DOHH2 (cell line): ENCODE data around the gene HPCA.

Source experiments
- H3F3A ChIP-seq: fragments of 200-600 bp; sonication (generic), shearing (Covaris generic); 2 replicates; pipeline ENCODE4 v1.6.0; 2016; ENCODE audit warnings: antibody characterized with exemption, mild to moderate bottlenecking; ENCODE audit not compliant: control insufficient read depth, insufficient read depth
- H3K27ac ChIP-seq: fragments of 200-600 bp; sonication (generic); 2 replicates; pipeline ENCODE4 v1.5.1; 2014; ENCODE audit warnings: low read depth, mild to moderate bottlenecking, low read length, moderate library complexity
- H3K27me3 ChIP-seq: fragments of 200-600 bp; sonication (generic); 2 replicates; pipeline ENCODE4 v1.6.1; 2014; ENCODE audit warnings: mild to moderate bottlenecking, low read length, mixed read lengths; ENCODE audit not compliant: control insufficient read depth
- H3K36me3 ChIP-seq: fragments of 200-600 bp; sonication (generic); 2 replicates; pipeline ENCODE4 v1.6.1; 2014; ENCODE audit warnings: mild to moderate bottlenecking, low read length, moderate library complexity, mixed read lengths; ENCODE audit not compliant: control insufficient read depth
- H3K4me1 ChIP-seq: fragments of 200-600 bp; sonication (generic); 2 replicates; pipeline ENCODE4 v1.6.1; 2014; ENCODE audit warnings: mild to moderate bottlenecking, low read length, mixed read lengths; ENCODE audit not compliant: control insufficient read depth
- H3K4me2 ChIP-seq: fragments of 200-600 bp; sonication (generic); 2 replicates; pipeline ENCODE4 v1.6.0; 2014; ENCODE audit warnings: mild to moderate bottlenecking, low read length, moderate library complexity
- H3K4me3 ChIP-seq: fragments of 200-600 bp; sonication (generic); 2 replicates; pipeline ENCODE4 v1.5.1; 2014; ENCODE audit warnings: mild to moderate bottlenecking, low read length, mixed read lengths
- H3K79me2 ChIP-seq: fragments of 200-600 bp; sonication (generic); 2 replicates; pipeline ENCODE4 v1.6.1; 2014; ENCODE audit warnings: mild to moderate bottlenecking, low read length, mixed read lengths; ENCODE audit not compliant: control insufficient read depth
- H3K9me2 ChIP-seq: fragments of 200-600 bp; sonication (generic); replicated peaks from 2 replicates; pipeline ENCODE4 v1.6.1; 2014; ENCODE audit warnings: mild to moderate bottlenecking, low read length, mixed read lengths; ENCODE audit not compliant: control insufficient read depth
- H3K9me3 ChIP-seq: fragments of 200-600 bp; sonication (generic); 2 replicates; pipeline ENCODE4 v1.6.1; 2014; ENCODE audit warnings: antibody characterized with exemption, low read length, mixed read lengths; ENCODE audit not compliant: control insufficient read depth, insufficient read depth
- H4K20me1 ChIP-seq: fragments of 200-600 bp; sonication (generic); 2 replicates; pipeline ENCODE4 v1.6.0; 2014; ENCODE audit warnings: low read depth, mild to moderate bottlenecking, antibody characterized with exemption, low read length, moderate library complexity; ENCODE audit not compliant: control insufficient read depth, insufficient read depth
- EZH2phosphoT487 ChIP-seq: fragments of 200-600 bp; sonication (generic); IDR thresholded peaks from 2 replicates; pipeline ENCODE4 v1.6.1; 2017; ENCODE audit warnings: borderline replicate concordance, mild to moderate bottlenecking, antibody characterized with exemption, low read length, moderate library complexity, mixed read lengths
- TF ChIP-seq, protein P1 (sequence below): fragments of 200-600 bp; sonication (generic); IDR thresholded peaks from one replicate; pipeline ENCODE4 v1.5.1; 2014; ENCODE audit warnings: antibody characterized with exemption, mild to moderate bottlenecking, low read depth, low read length; ENCODE audit not compliant: poor library complexity, severe bottlenecking

The HPCA gene

DNA sequence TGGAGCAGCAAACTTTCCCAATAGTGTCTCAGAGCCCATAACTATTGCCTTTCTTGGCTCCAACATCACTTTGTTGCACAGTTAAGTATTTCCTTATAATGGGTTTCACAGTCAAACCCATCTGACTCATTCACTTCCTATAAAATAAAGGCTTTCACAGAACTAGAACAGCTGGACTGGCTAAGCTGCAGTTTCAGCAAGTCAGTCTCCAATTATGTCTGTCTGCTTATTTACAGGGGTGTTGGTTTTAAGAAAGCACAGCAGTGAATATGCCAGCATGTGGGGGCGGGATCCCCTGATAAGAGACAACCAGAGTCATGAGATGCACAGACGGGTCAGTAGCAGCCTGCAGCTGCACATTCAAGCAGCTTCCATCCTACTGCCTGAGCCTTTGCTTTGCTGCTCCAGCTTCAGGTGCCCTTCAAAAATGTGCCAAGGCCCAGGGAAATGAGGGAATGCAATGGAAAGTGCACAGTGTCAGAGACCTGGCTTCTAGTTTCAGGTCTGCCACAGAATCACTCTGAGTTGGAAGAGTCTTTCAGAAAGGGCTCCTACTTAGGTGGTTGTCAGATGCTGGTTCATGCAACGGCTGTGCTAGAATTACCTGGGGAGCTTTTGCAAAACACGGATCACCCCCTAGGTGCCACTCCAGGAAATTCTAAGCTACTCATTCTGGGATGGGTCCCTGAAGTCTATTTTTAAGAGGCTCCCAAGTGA lies 53.5 kb downstream of the HPCA start:
- no peaks in the 10 kb centered on the region for H3K79me2 ChIP-seq
- 0 out of 2 replicates have a peak, but pooled peaks cover 6% of the 10 kb centered on the region for H3F3A ChIP-seq
- TF ChIP-seq EZH2phosphoT487 = no peak
- TF ChIP-seq, protein P1, sequence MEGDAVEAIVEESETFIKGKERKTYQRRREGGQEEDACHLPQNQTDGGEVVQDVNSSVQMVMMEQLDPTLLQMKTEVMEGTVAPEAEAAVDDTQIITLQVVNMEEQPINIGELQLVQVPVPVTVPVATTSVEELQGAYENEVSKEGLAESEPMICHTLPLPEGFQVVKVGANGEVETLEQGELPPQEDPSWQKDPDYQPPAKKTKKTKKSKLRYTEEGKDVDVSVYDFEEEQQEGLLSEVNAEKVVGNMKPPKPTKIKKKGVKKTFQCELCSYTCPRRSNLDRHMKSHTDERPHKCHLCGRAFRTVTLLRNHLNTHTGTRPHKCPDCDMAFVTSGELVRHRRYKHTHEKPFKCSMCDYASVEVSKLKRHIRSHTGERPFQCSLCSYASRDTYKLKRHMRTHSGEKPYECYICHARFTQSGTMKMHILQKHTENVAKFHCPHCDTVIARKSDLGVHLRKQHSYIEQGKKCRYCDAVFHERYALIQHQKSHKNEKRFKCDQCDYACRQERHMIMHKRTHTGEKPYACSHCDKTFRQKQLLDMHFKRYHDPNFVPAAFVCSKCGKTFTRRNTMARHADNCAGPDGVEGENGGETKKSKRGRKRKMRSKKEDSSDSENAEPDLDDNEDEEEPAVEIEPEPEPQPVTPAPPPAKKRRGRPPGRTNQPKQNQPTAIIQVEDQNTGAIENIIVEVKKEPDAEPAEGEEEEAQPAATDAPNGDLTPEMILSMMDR = no peak
- no peaks in the 10 kb centered on the region for H3K9me3 ChIP-seq
- no peak overlapping the region for H3K27ac ChIP-seq
- H3K9me2 ChIP-seq = no peaks in the 10 kb centered on the region
- H4K20me1 ChIP-seq = no peaks in the 10 kb centered on the region
- H3K27me3 ChIP-seq = no peaks in the 10 kb centered on the region
- H3K4me1 ChIP-seq = no peaks in the 10 kb centered on the region
- H3K36me3 ChIP-seq = peaks cover 94% of the 10 kb centered on the region
- no peak overlapping the region for H3K4me2 ChIP-seq
- H3K4me3 ChIP-seq = no peak overlapping the region

DNA sequence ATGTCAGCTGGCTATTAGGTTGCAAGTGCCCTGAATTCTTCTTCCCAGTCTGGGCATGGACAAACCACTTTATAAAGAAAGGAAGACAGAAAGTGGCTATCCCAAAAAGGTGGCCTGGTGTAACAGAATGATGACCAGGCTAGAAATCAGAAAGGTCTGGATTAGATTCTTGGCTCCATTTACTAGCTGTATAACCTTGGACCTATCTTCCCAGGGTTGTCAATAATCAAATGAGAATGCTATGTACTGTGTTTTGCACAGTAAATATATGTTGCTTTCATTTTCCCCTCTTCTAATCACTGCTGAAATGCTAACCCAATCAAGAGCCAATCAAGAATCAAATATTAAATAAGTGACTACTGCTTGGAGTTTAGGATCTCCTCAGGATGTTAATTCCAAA lies 57.9 kb downstream of the HPCA start:
- peaks cover 98% of the 10 kb centered on the region for H3K36me3 ChIP-seq

More for the DNA sequence above, 57.9 kb downstream of the HPCA start:
- no peaks in the 10 kb centered on the region for H3F3A ChIP-seq
- H3K9me2 ChIP-seq = no peaks in the 10 kb centered on the region
- no peaks in the 10 kb centered on the region for H4K20me1 ChIP-seq
- no peak for TF ChIP-seq EZH2phosphoT487
- TF ChIP-seq, protein P1 = no peak
- H3K4me2 ChIP-seq = no peak overlapping the region
- H3K27ac ChIP-seq = no peak overlapping the region
- H3K27me3 ChIP-seq = no peaks in the 10 kb centered on the region
- no peak overlapping the region for H3K4me3 ChIP-seq
- peaks cover 24% of the 10 kb centered on the region for H3K79me2 ChIP-seq
- H3K9me3 ChIP-seq = no peaks in the 10 kb centered on the region
- peaks cover 15% of the 10 kb centered on the region for H3K4me1 ChIP-seq
